ENCODE data around the gene SPSB3. TPM values are rescaled to one million over a fixed set of nuclear protein-coding genes. Genes with fewer than 3 reads are reported as not detected.

SPSB3 gene
- total RNA-seq, 1 experiment from 2014 or later: 34.3 TPM

DNA sequence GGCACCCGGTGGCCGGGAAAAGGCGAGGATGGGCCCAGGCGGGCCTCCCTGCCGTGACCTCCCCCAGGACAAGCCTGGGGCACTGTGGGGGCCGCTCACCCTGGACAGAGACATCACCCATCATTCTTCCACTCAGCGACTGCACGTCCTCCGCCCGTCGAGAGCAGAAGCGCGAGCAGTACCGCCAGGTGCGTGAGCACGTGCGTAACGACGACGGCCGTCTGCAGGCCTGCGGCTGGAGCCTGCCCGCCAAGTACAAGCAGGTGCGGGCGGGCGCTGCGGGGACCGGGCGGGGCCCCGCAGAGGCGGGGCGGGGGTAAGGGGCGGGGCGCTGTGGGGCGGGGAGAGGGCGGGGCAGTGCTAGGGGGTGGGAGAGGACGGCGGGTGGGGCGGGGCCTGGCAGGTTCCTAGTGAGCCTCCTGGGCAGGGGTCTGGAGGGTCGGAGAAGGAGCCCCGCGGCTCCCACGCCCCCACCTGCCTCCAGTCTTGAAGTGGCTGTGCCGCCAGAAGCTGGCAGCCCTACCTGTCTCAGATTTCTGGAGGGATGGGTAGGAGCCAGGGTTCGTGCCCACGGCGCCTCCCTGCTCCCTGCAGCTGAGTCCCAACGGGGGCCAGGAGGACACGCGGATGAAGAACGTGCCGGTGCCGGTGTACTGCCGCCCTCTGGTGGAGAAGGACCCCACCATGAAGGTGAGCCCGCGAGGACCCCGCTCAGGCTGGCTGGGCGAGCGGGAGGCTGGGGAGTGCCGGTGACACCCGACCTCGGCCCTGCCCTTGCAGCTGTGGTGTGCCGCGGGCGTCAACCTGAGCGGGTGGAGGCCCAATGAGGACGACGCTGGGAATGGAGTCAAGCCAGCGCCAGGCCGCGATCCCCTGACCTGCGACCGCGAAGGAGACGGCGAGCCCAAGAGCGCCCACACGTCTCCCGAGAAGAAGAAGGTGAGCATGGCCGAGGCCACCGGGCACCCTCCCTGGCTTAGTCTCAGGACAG, 18.6 kb downstream of the SPSB3 start:
- peaks cover 53% of the 10 kb centered on the region for H3K36me3 ChIP-seq
- H3K4me3 ChIP-seq: no peak overlapping the region
- DNase-seq: no peak
- H3K27me3 ChIP-seq: no peaks in the 10 kb centered on the region
- H3K9me3 ChIP-seq: no peaks in the 10 kb centered on the region

DNA sequence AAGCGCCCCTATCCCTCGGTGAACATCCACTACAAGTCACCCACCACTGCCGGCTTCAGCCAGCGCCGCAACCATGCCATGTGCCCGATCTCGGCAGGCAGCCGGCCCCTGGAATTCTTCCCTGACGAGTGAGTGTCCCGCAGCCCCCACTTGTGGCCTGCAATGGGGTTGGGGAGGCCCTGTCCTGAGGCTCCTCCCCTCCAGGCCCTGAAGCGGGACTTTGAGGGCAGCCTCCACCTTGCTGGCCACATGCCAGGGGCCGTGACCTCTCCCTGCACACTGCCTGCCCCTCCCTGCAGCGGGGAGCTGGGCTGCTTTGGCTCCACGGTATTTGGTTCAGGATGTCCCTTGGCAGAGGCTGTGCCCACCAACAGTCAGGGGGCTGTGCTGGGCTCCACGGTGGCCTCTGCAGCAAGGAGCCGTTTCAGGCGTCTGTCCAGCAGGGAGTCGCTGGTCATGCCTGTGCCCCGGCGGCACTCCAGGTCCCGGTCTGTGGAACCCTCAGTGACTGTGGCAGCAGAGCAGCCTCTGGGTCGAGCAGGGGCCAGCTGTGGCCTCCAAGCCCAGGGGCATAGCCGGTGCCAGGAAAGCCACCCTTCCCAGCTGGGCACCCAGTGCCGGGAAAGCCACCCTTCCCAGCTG, 19.4 kb downstream of the SPSB3 start:
- peaks cover 47% of the 10 kb centered on the region for H3K36me3 ChIP-seq
- DNase-seq: no peak

GRCh38 chr16:1762196-1762878, 20.0 kb downstream of the SPSB3 start:
- H3K36me3 ChIP-seq: peaks cover 42% of the 10 kb centered on the region
- DNase-seq: no peak

More for the DNA sequence above, 19.4 kb downstream of the SPSB3 start:
- no peaks in the 10 kb centered on the region for H3K27me3 ChIP-seq
- H3K9me3 ChIP-seq: no peaks in the 10 kb centered on the region
- no peak overlapping the region for H3K4me3 ChIP-seq

DNA sequence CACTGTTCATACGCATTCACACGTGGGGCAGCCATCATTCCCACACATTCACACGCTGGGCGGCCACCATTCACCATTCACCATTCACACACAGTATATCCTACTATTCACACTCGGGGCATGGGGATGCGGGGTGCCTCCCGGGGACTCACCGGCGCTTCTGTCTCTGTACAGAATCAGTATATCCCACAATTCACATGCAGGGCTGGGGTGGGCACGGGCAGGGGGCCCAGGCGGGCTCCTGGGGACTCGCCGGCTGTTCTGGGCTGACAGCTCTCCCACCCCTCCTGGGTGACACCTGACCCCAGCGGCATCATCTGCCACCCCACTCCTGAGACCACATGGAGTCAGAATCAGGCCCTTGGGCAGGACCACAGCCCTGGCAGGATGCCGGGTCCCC, 20.6 kb downstream of the SPSB3 start:
- Histone ChIP-seq H3K9me3 (no peaks in the 10 kb centered on the region), H3K4me3 (no peak overlapping the region), H3K36me3 (peaks cover 38% of the 10 kb centered on the region), H3K27me3 (no peaks in the 10 kb centered on the region)
- DNase-seq: no peak

More at GRCh38 chr16:1762196-1762878, 20.0 kb downstream of the SPSB3 start:
- Histone ChIP-seq H3K9me3 (no peaks in the 10 kb centered on the region), H3K27me3 (no peaks in the 10 kb centered on the region), H3K4me3 (no peak overlapping the region)

- Histone ChIP-seq H3K36me3 (peaks cover 38% of the 10 kb centered on the region), H3K4me3 (no peak overlapping the region), H3K9me3 (no peaks in the 10 kb centered on the region), H3K27me3 (no peaks in the 10 kb centered on the region)
- DNase-seq: no peak
Observed at GRCh38 chr16:1760911-1761310, 21.5 kb downstream of the SPSB3 start.

DNA sequence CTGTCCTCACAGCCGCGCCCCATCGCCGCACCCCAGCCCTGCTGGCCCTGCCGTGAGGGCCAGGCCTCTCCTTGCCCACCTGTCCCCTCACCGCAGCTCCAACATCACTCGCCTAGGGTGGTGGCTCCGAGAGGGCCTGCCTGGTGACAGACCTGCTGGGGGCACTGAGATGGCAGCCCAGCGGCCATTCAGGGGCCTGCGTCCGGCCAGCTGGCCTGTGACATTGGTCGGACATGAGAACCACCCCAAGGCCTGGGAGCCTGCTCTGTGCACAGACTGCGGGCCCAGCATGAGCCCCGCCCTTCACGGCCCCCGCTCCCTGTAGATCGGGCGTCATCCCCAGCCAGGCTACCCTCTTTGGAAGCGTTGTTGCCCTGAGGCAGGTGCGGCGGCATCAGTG, 22.9 kb downstream of the SPSB3 start:
- no peaks in the 10 kb centered on the region for H3K9me3 ChIP-seq
- H3K36me3 ChIP-seq: peaks cover 36% of the 10 kb centered on the region
- DNase-seq: no peak
- no peaks in the 10 kb centered on the region for H3K27me3 ChIP-seq
- no peak overlapping the region for H3K4me3 ChIP-seq

- Histone ChIP-seq H3K9me3 (no peaks in the 10 kb centered on the region), H3K27me3 (no peaks in the 10 kb centered on the region), H3K36me3 (peaks cover 33% of the 10 kb centered on the region), H3K4me3 (no peak overlapping the region)
- DNase-seq: no peak
Observed at GRCh38 chr16:1758923-1759322, 23.4 kb downstream of the SPSB3 start.

- no peak overlapping the region for H3K4me3 ChIP-seq
- H3K9me3 ChIP-seq: no peaks in the 10 kb centered on the region
- no peak for DNase-seq
- H3K27me3 ChIP-seq: no peaks in the 10 kb centered on the region
- H3K36me3 ChIP-seq: peaks cover 34% of the 10 kb centered on the region
Observed at GRCh38 chr16:1757714-1758461, 24.5 kb downstream of the SPSB3 start.

- no peaks in the 10 kb centered on the region for H3K27me3 ChIP-seq
- no peaks in the 10 kb centered on the region for H3K9me3 ChIP-seq
- H3K36me3 ChIP-seq: peaks cover 44% of the 10 kb centered on the region
- H3K4me3 ChIP-seq: no peak overlapping the region
- DNase-seq: no peak
Observed at GRCh38 chr16:1754204-1754603, 28.2 kb downstream of the SPSB3 start.

GRCh38 chr16:1752853-1753252, 29.5 kb downstream of the SPSB3 start:
- no peaks in the 10 kb centered on the region for H3K27me3 ChIP-seq
- H3K9me3 ChIP-seq: no peaks in the 10 kb centered on the region
- H3K36me3 ChIP-seq: peaks cover 57% of the 10 kb centered on the region
- H3K4me3 ChIP-seq: no peak overlapping the region
- DNase-seq: no peak

DNA sequence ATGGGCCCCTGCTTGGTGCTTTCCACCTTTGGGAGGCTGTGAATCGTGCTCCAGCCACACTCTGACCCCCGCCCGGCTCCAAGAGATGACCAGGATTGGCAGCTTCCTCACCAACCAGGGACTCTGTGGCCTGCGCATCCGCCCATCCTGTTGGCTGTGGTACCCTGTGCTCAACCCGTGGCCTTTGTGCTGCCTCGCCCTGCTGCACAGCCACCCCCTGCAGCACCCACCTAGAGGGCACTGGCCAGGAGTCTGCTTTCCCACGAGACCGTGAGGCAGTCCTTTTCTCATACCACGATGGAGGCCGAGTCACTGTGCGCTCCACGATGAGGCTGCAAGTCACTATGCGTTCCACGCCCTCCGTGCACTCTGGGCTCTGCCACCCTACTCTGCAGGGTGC, 30.4 kb downstream of the SPSB3 start:
- Histone ChIP-seq H3K9me3 (no peaks in the 10 kb centered on the region), H3K27me3 (no peaks in the 10 kb centered on the region), H3K36me3 (peaks cover 63% of the 10 kb centered on the region), H3K4me3 (no peak overlapping the region)
- DNase-seq: no peak

- no peak for DNase-seq
- H3K27me3 ChIP-seq: no peaks in the 10 kb centered on the region
- H3K36me3 ChIP-seq: peaks cover 72% of the 10 kb centered on the region
- no peaks in the 10 kb centered on the region for H3K9me3 ChIP-seq
- H3K4me3 ChIP-seq: no peak overlapping the region
Observed at GRCh38 chr16:1749152-1750117, 32.9 kb downstream of the SPSB3 start.

GRCh38 chr16:1747934-1748333, 34.4 kb downstream of the SPSB3 start:
- H3K4me3 ChIP-seq: no peak overlapping the region
- peaks cover 66% of the 10 kb centered on the region for H3K36me3 ChIP-seq
- H3K9me3 ChIP-seq: no peaks in the 10 kb centered on the region
- H3K27me3 ChIP-seq: no peaks in the 10 kb centered on the region
- no peak for DNase-seq

DNA sequence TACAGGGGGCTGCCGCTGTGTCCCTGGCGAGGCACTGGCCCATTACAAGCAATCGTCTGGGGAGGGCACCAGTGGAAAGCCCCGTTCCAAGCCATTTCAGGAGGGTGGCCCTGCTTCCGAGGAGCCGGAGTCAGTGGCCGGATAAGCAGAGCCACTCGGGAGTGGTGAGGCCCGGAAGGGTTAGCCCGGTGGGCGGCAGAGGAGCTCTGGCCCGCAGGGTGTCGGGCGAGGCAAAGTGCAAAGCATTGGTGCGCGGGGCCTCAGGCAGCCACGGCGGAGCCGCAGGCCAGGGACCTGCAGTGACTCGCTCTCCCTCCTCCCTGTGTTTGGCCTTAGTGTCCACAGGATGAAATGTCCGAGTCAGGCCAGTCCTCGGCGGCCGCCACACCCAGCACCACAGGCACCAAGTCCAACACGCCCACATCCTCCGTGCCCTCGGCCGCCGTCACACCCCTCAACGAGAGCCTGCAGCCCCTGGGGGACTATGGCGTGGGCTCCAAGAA, 35.6 kb downstream of the SPSB3 start:
- no peaks in the 10 kb centered on the region for H3K27me3 ChIP-seq
- H3K9me3 ChIP-seq: no peaks in the 10 kb centered on the region
- peaks cover 58% of the 10 kb centered on the region for H3K36me3 ChIP-seq
- H3K4me3 ChIP-seq: no peak overlapping the region
- DNase-seq: no peak

DNA sequence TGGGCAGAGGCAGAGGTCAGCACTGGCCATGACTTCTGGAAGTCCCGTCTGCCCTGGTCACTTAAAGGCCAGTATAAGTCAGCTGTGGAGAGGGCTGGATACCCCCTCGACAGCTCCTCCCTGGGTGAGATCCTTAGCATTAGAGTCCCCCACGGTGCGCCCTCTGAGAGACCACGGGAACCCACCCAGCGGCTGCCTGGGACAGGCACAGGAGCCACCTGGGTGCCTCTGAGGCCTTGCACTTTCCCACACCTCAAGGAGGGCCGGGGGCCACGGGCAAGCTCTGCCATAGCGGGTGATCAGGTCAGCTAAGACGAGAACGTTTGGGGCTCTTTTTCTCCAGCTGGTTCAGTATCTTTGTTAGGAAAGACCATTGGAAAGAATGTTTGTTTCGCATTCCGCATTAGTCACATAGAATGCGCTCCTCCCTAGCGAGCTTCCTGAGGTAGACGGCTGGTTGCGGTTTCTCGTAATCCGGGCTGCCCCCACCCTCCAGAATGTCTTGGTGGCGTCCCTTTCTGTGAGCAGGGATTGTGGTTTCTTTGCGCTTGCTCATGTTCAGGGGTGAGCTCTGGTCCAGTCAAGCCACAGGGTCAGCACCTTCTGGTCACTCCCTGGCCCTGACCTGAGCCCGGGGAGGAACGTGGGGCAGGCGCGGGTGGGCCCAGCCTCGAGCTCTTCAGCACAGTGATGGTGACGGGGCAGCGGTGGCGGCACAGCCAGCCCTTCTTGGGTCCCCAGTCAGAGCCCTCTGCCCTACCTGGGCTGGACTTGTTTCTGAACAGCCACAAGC, 36.3 kb downstream of the SPSB3 start:
- H3K36me3 ChIP-seq: peaks cover 55% of the 10 kb centered on the region
- H3K4me3 ChIP-seq: no peak overlapping the region
- H3K9me3 ChIP-seq: no peaks in the 10 kb centered on the region
- peak; percentile 87 for DNase-seq
- no peaks in the 10 kb centered on the region for H3K27me3 ChIP-seq

Measured in MG63 (cell line).